K562 (cell line): Measurements from ENCODE around the gene GAB2. TPM values are rescaled to one million over a fixed set of nuclear protein-coding genes. Genes with fewer than 3 reads are reported as not detected.

ENCODE experiments used
- ATAC-seq: fragments of 200-7000 bp; cut with Tn5 transposase; 3 replicates; pipeline ENCODE4 v1.9.1; 2020; ENCODE audit warnings: moderate library complexity
- BruUV-seq: library from RNA; stranded (reverse); fragments of 400-500 nt; replicated peaks from 2 replicates; lab custom pipeline; 2021; lab: Mats Ljungman, UMichigan
- CTCF ChIA-PET: fragments of 300-600 bp; formaldehyde crosslinking; extraction: SDS; loops from one replicate; lab custom pipeline; 2021; ENCODE audit warnings: low intra/inter-chr PET ratio; lab: Yijun Ruan, JAX
- POLR2A ChIA-PET: fragments of 300-600, 350-650 bp; sonication (Branson Sonifier 250); formaldehyde crosslinking; extraction: SDS; loops from one replicate; lab custom pipeline; 2021; ENCODE audit warnings: antibody characterized with exemption, inconsistent platforms; lab: Yijun Ruan, JAX
- DNase-seq, 4 experiments: peaks; one replicate each; pipeline versions ENCODE4 v3.0.0 to v3.0.0-alpha.2; 2011 to 2018; ENCODE audit warnings: low spot score in 3 of 4, mixed read lengths in 3 of 4; ENCODE audit errors: extremely low read depth in 1 of 4
- FAIRE-seq: peaks from 2 replicates; lab custom pipeline; 2011; peaks lifted over from hg19 to GRCh38; lab: Jason Lieb, UNC
- H2AFZ ChIP-seq: 2 replicates; pipeline ENCODE4 v1.6.0; 2011; ENCODE audit warnings: low read depth, low read length, control low read depth, inconsistent platforms
- H3K27ac ChIP-seq: fragments of 200-600 bp; 3 replicates; pipeline ENCODE4 v1.8.0; 2011; ENCODE audit warnings: low read depth, mild to moderate bottlenecking, control low read depth, inconsistent platforms, low read length, moderate library complexity, mixed read lengths; ENCODE audit errors: extremely low read depth
- H3K27me3 ChIP-seq, 2 experiments: fragments of 300-600 bp in 1 of 2; 2 replicates in 1 of 2; 3 replicates in 1 of 2; pipeline versions ENCODE4 v1.6.0 to v1.8.0; 2011; ENCODE audit warnings: inconsistent platforms in 2 of 2, low read length in 2 of 2, mild to moderate bottlenecking in 1 of 2, mixed read lengths in 1 of 2, moderate library complexity in 1 of 2; ENCODE audit not compliant: control insufficient read depth in 2 of 2, insufficient read depth in 2 of 2
- H3K36me3 ChIP-seq: fragments of 300-600 bp; 3 replicates; pipeline ENCODE4 v1.8.0; 2011; ENCODE audit warnings: mild to moderate bottlenecking, low read length, inconsistent platforms; ENCODE audit not compliant: control insufficient read depth, insufficient read depth
- H3K4me1 ChIP-seq, 2 experiments: fragments of 200-600 bp in 1 of 2; replicated peaks in 1 of 2; 2 replicates in 1 of 2; 3 replicates in 1 of 2; pipeline versions ENCODE4 v1.5.1 to v1.8.0; 2011; ENCODE audit warnings: inconsistent platforms in 2 of 2, low read length in 2 of 2, mild to moderate bottlenecking in 1 of 2, mixed read lengths in 1 of 2, moderate library complexity in 1 of 2; ENCODE audit not compliant: control insufficient read depth in 2 of 2, insufficient read depth in 2 of 2
- H3K4me2 ChIP-seq: 2 replicates; pipeline ENCODE4 v1.6.1; 2011; ENCODE audit warnings: low read length, control low read depth, inconsistent platforms, mixed read lengths; ENCODE audit not compliant: insufficient read depth
- H3K4me3 ChIP-seq: fragments of 200-600 bp; sonication (generic), shearing (Covaris generic); 2 replicates; pipeline ENCODE4 v1.5.1; 2016; ENCODE audit warnings: control low read depth, inconsistent platforms
- H3K79me2 ChIP-seq: fragments of 200-600 bp; 3 replicates; pipeline ENCODE4 v1.8.0; 2011; ENCODE audit warnings: low read length, inconsistent platforms; ENCODE audit not compliant: control insufficient read depth, insufficient read depth
- H3K9ac ChIP-seq, 2 experiments: 2 replicates each; pipeline versions ENCODE4 v1.6.0 to v1.6.1; 2011; ENCODE audit warnings: low read depth in 2 of 2, low read length in 2 of 2, control low read depth in 1 of 2, inconsistent platforms in 1 of 2, mild to moderate bottlenecking in 1 of 2, mixed read lengths in 1 of 2; ENCODE audit not compliant: insufficient read depth in 1 of 2
- H3K9me1 ChIP-seq: one replicate; pipeline ENCODE4 v1.6.0; 2011; ENCODE audit warnings: inconsistent platforms, mild to moderate bottlenecking, low read length, moderate library complexity; ENCODE audit not compliant: control insufficient read depth, insufficient read depth
- H3K9me3 ChIP-seq: replicated peaks from 2 replicates; pipeline ENCODE4 v1.5.1; 2011; ENCODE audit warnings: low read depth, low read length, inconsistent platforms; ENCODE audit not compliant: control insufficient read depth, insufficient read depth
- H4K20me1 ChIP-seq: replicated peaks from 2 replicates; pipeline ENCODE4 v1.6.1; 2011; ENCODE audit warnings: low read length, inconsistent platforms, mixed read lengths; ENCODE audit not compliant: control insufficient read depth, insufficient read depth
- FOXJ3 ChIP-seq: sonication (generic); formaldehyde crosslinking; IDR thresholded peaks from 2 replicates; pipeline ENCODE4 v1.4.0; 2020; ENCODE audit warnings: mild to moderate bottlenecking, missing genetic modification reagents
- HMBOX1 ChIP-seq: sonication (generic); IDR thresholded peaks from 2 replicates; pipeline ENCODE4 v1.6.1; 2016
- MTA3 ChIP-seq: fragments of 450-650 bp; formaldehyde crosslinking; IDR thresholded peaks from 2 replicates; pipeline ENCODE4 v1.6.1; 2017; ENCODE audit warnings: mild to moderate bottlenecking, borderline replicate concordance
- NFRKB ChIP-seq: fragments of 450-650 bp; IDR thresholded peaks from 2 replicates; pipeline ENCODE4 v1.6.1; 2016; ENCODE audit warnings: low read depth
- NRF1 ChIP-seq, 2 experiments: fragments of 450-650 bp; IDR thresholded peaks in 1 of 2; conservative IDR thresholded peaks in 1 of 2; 2 replicates each; pipeline ENCODE4 v1.6.1; 2014; ENCODE audit warnings: mild to moderate bottlenecking in 2 of 2
- RFX1 ChIP-seq: fragments of 450-650 bp; IDR thresholded peaks from 2 replicates; pipeline ENCODE4 v1.6.1; 2016; ENCODE audit warnings: mild to moderate bottlenecking, moderate library complexity
- SMAD4 ChIP-seq: fragments of 250-450 bp; sonication (Bioruptor Pico); conservative IDR thresholded peaks from 2 replicates; pipeline ENCODE4 v1.8.0; 2021; ENCODE audit warnings: inconsistent platforms, mild to moderate bottlenecking, moderate library complexity
- SPI1 ChIP-seq: IDR thresholded peaks from 2 replicates; pipeline ENCODE4 v1.6.1; 2011; ENCODE audit warnings: low read depth, low read length, control low read depth, borderline replicate concordance
- THRAP3 ChIP-seq: fragments of 450-650 bp; IDR thresholded peaks from 2 replicates; pipeline ENCODE4 v1.6.1; 2016; ENCODE audit warnings: mild to moderate bottlenecking, inconsistent platforms, borderline replicate concordance
- ZNF668 ChIP-seq: fragments of 250-450 bp; sonication (Bioruptor Pico); IDR thresholded peaks from 2 replicates; pipeline ENCODE4 v1.8.0; 2022; ENCODE audit warnings: mild to moderate bottlenecking, inconsistent platforms
- WGBS: fragments of 100-300 bp; shearing (Covaris generic); methylation state at CpG from one replicate; pipeline ENCODE4 v1.1.6; 2016; ENCODE audit warnings: low coverage, mixed read lengths; ENCODE audit not compliant: insufficient coverage; ENCODE audit errors: missing lambda C conversion rate; 5-methylcytosine and 5-hydroxymethylcytosine counted together
- in situ Hi-C: fragments of 300-500 bp; cut with MboI; formaldehyde crosslinking; loops from 4 replicates; pipeline ENCODE4 v1.15.0; 2018; ENCODE audit warnings: inconsistent platforms, mixed read lengths
- intact Hi-C: fragments of 100-400 bp; cut with micrococcal nuclease; formaldehyde crosslinking; loops from 2 replicates; pipeline ENCODE4 v1.14.2; 2022
- polyA plus RNA-seq, 8 experiments: library from polyadenylated mRNA; depleted of rRNA in 4 of 8; stranded (reverse) in 5 of 8; unstranded in 3 of 8; fragments of >200 nt; fragmentation: Nextera tagmentation in 2 of 8; fragmentation: Illumina TruSeq in 1 of 8; extraction: Ambion mirVana in 2 of 8; extraction: Trizol in 1 of 8; gene quantifications; 2 replicates each; pipeline versions ENCODE4 v1.2.1 to v1.2.3, GENCODE V29; 2011 to 2014; ENCODE audit warnings: inconsistent platforms in 1 of 8, missing spikeins in 1 of 8
- total RNA-seq, 7 experiments: library from RNA; depleted of rRNA in 6 of 7; stranded (reverse); fragments of >200 nt in 6 of 7; fragmentation: Illumina TruSeq in 2 of 7; extraction: Trizol in 2 of 7; gene quantifications; 2 replicates each; pipeline versions ENCODE4 v1.2.1 to v1.2.3, GENCODE V29; 2011 to 2021; ENCODE audit warnings: low replicate concordance in 1 of 7

Gene GAB2
- total and polyA plus RNA-seq, 9 of the 15 experiments (the other 6 are each of a cell fraction or from before 2014, with no cell fraction given) = 2.3 to 35.2 (median 16.1) TPM

GRCh38 chr11:78313898-78314297, 103.7 kb downstream of the GAB2 start:
- Histone ChIP-seq H3K36me3 (no peaks in the 10 kb centered on the region), H3K4me2 (peak overlapping the region; percentile 75; the same call in 1 of the 2 replicates), H3K4me3 (no peak overlapping the region), H3K27ac (peak overlapping the region; percentile 76; the same call in 2 of the 3 replicates), H3K9me1 (no peaks in the 10 kb centered on the region), H2AFZ (peak overlapping the region; percentile 88; the same call in 1 of the 2 replicates), H3K9ac (peak overlapping the region in 1 of 2 experiments; percentile 64; a peak in 2 of 4 replicates), H3K79me2 (peaks cover 83% of the 10 kb centered on the region), H3K9me3 (no peaks in the 10 kb centered on the region), H4K20me1 (0 out of 2 replicates have a peak, but pooled peaks cover 3% of the 10 kb centered on the region)
- in situ Hi-C loops = no loop called here
- CTCF ChIA-PET = no interaction called here
- ATAC-seq (peak; percentile 21), FAIRE-seq (no peak), DNase-seq (no peak)
- POLR2A ChIA-PET = interaction anchor here (0.7 to 1.1 kb wide), 2 partner anchors 55 to 115 kb away, joined by 3 read pairs; no protein-coding TSS in a partner anchor
- intact Hi-C loops = no loop called here
- BruUV-seq = no TSS peak
- 9% methylated on average over 2 of the region's 2 CpGs for WGBS
- TF ChIP-seq MTA3 (no peak), SMAD4 (CRISPR knock-in tag) (0 out of 2 replicates have a peak, but pooled peaks have one; percentile 20), ZNF668 (CRISPR knock-in tag) (no peak), FOXJ3 (CRISPR knock-in tag) (no peak), NRF1 (conservative IDR thresholded peaks at IDR 0.05 in 1 of 2, IDR thresholded peaks at IDR 0.05 in 1 of 2) (0 out of 4 replicates have a peak, but pooled peaks of 1 of the 2 experiments have one; percentile 7), HMBOX1 (peak; percentile 90), NFRKB (0 out of 2 replicates have a peak, but pooled peaks have one; percentile 9), THRAP3 (no peak), RFX1 (no peak), SPI1 (0 out of 2 replicates have a peak, but pooled peaks have one; percentile 14)
- TF ChIP-seq, all 486 proteins: peak for 5
- Histone ChIP-seq H3K27me3 (no peaks in the 10 kb centered on the region), H3K4me1 (peaks cover 16 to 59% of the 10 kb centered on the region in 2 experiments)
